SK-MEL-5 (cell line): ENCODE results near the gene FBLL1. TPM values are rescaled to one million over a fixed set of nuclear protein-coding genes. Genes with fewer than 3 reads are reported as not detected.
A peak's percentile ranks its signal among the peaks of the same experiment; 100 is the strongest.
"Not testable (repeated sequence)": the region's sequence is repeated elsewhere in the genome, so short reads cannot be mapped to it uniquely, and the experiment has no call there.

Experiments
- DNase-seq: peaks from one replicate; pipeline ENCODE4 v3.0.0-alpha.2; 2016; ENCODE audit warnings: low read depth, low spot score
- in situ Hi-C: cut with HindIII; loops from 2 replicates; pipeline ENCODE4 v1.10.0; 2016; ENCODE audit warnings: low sequenced_read_pairs, high pct_unique_total_duplicates, low pct_unique_long_range_greater_than_20kb
- total RNA-seq: library from RNA; depleted of rRNA; stranded (reverse); fragments of >200 nt; shearing (Covaris generic); gene quantifications from 2 replicates; pipeline ENCODE4 v1.2.3, GENCODE V29; 2014

The FBLL1 gene
- total RNA-seq, 1 experiment from 2014 or later, result 0.95 TPM

- in situ Hi-C loops, DNase-seq: not testable (repeated sequence)
These were observed 5.2 kb downstream of the FBLL1 start for GRCh38 chr5:168534351-168534750.

GRCh38 chr5:168537176-168537575 lies 8.1 kb downstream of the FBLL1 start:
- in situ Hi-C loops, result no loop called here
- DNase-seq, result no peak

GRCh38 chr5:168549554-168549953 lies 20.4 kb downstream of the FBLL1 start:
- DNase-seq, result no peak
- in situ Hi-C loops, result no loop called here

- DNase-seq, result no peak
- in situ Hi-C loops, result no loop called here
These were observed 21.6 kb downstream of the FBLL1 start for GRCh38 chr5:168550656-168551055.

- in situ Hi-C loops, result no loop called here
- peak; percentile 38 for DNase-seq
These were observed 23.0 kb downstream of the FBLL1 start for GRCh38 chr5:168552146-168552545.

GRCh38 chr5:168553377-168554130 lies 24.4 kb downstream of the FBLL1 start:
- in situ Hi-C loops, result no loop called here
- no peak for DNase-seq

GRCh38 chr5:168557389-168557788 lies 28.3 kb downstream of the FBLL1 start:
- no peak for DNase-seq
- in situ Hi-C loops, result no loop called here

GRCh38 chr5:168562279-168562678 lies 33.2 kb downstream of the FBLL1 start:
- DNase-seq, result no peak
- in situ Hi-C loops, result no loop called here

- in situ Hi-C loops, result no loop called here
- DNase-seq, result no peak
These were observed 34.9 kb downstream of the FBLL1 start for GRCh38 chr5:168563959-168564358.

- no peak for DNase-seq
- in situ Hi-C loops, result no loop called here
These were observed 39.6 kb downstream of the FBLL1 start for GRCh38 chr5:168568738-168569137.

- in situ Hi-C loops, result no loop called here
- DNase-seq, result no peak
These were observed 41.6 kb downstream of the FBLL1 start for GRCh38 chr5:168570490-168571328.

- in situ Hi-C loops, DNase-seq: not testable (repeated sequence)
These were observed 44.6 kb downstream of the FBLL1 start for GRCh38 chr5:168573663-168574062.

- DNase-seq, in situ Hi-C loops: not testable (repeated sequence)
These were observed 45.1 kb downstream of the FBLL1 start for GRCh38 chr5:168574156-168574555.

GRCh38 chr5:168575391-168576372 lies 46.6 kb downstream of the FBLL1 start:
- DNase-seq, result no peak
- in situ Hi-C loops, result no loop called here

- no peak for DNase-seq
- in situ Hi-C loops, result no loop called here
These were observed 48.9 kb downstream of the FBLL1 start for GRCh38 chr5:168578006-168578405.

- in situ Hi-C loops, result no loop called here
- peak; percentile 73 for DNase-seq
These were observed 49.7 kb downstream of the FBLL1 start, which contains the start of gene PANK3 for GRCh38 chr5:168578538-168579487. PANK3 (minus strand) TSS chr5:168579368; CDS start chr5:168579283, 85 bp downstream.
